ENCODE results near the gene ASIC3.
"Not testable (repeated sequence)": the region's sequence is repeated elsewhere in the genome, so short reads cannot be mapped to it uniquely, and the experiment has no call there.

Gene ASIC3

DNA sequence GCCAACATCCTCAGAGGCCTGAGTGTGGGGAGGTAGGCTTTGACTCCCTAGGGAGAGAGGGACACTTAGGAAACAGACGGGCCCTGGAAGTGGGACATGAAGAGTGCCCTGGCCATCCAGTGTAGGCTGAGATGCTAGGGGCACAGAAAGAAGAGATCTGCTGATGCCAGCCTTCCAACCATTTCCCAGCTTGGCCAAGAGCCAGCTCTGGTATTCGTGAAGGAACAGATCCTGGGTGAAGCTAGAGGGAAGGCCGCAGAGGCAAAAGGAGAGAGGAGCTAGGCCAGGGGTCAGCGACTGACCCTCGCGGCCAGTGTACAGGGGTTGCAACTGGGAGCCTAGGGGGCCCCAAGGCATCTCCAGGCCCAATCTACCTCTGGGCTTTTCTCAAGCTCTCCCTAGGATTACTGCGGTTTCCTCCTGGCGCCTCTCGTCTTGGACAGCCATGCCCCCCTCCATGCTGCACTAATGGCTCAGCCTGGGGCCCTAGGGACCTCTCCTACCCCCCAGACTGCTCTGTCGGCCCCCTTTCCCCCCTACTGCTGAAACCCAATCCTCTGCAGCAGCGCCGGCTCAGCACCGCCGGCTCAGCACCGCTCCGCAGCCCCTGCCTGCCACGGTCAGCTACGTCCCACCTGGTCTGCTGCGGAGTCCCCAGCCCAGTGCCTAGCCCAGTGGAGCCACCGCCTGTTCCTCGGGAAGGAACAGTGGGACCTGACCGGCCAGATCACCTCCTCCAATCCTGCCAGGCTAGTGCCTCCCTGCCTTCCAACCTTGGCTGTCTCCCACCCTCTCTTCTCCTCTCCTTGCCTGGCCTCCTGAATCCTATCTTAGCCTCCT is at the start of gene ASIC3:
ASIC3 (plus strand) TSS at position 556 of the 840 bp plus-strand sequence. CDS start 355 bp downstream, outside the sequence.
- no peak for DNase-seq (ENCODE audit: low read depth in 2 of 2)

DNA sequence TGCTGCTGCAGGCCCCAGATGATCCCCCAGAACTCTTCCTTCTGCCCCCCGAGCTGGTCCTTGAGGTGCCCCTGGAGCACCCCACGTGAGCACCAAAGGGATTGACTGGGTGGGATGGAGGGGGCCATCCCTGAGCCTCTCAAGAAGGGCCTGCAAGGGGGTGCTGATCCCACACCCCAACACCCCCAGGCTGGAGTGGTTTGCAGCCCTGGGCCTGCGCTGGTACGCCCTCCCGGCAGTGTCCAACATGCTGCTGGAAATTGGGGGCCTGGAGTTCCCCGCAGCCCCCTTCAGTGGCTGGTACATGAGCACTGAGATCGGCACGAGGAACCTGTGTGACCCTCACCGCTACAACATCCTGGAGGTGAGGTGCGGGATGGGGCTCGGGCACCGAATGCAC is 49.3 kb upstream of the ASIC3 start:
- DNase-seq (ENCODE audit: low read depth in 2 of 2), result no peak

DNA sequence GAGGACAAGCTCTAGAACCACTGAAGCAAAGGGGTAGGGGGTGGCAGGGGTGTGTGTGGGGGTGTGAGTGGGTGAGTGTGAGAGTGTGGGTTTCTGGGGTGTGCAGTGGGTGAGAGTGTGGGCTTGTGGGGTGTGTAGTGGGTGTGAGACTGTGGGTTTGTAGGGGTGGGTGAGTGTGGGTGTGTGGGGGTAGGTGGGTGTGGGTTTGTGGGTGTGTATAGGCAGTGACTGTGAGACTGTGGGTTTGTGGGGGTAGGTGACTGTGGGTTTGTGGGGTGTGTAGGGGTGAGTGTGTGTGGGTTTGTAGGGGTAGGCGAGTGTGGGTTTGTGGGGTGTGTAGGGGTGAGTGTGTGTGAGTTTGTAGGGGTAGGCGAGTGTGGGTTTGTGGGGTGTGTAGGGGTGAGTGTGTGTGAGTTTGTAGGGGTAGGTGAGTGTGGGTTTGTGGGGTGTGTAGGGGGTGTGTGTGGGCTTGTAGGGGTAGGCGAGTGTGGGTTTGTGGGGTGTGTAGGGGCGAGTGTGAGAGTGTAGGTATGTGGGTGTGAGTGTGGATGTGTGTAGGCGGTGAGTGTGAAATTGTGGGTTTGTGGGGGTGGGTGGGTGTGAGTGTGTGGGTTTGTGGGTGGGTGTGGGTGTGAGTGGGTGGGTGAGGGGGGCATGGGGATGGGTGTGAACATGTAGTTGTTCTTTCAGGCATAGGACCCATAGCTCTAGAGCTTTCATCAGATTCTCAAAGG is 48.7 kb upstream of the ASIC3 start:
- no peak for DNase-seq (ENCODE audit: low read depth in 2 of 2)

GRCh38 chr7:151000897-151001495 is 47.3 kb upstream of the ASIC3 start:
- no peak for DNase-seq (ENCODE audit: low read depth in 2 of 2)

DNA sequence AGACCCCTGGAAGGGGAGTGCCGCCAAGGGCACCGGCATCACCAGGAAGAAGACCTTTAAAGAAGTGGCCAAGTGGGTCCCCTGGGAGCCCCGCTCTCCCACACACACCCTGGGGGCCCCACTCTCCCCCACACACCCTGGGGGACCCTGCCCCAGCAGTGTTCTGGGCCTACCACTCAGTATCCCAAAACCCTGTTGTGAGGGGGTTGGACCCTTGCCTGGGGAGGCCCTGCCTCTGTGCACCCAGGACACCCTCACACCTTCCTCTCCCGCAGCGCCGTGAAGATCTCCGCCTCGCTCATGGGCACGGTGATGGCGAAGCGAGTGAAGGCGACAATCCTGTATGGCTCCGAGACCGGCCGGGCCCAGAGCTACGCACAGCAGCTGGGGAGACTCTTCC is 46.8 kb upstream of the ASIC3 start:
- no peak for DNase-seq (ENCODE audit: low read depth in 2 of 2)

DNA sequence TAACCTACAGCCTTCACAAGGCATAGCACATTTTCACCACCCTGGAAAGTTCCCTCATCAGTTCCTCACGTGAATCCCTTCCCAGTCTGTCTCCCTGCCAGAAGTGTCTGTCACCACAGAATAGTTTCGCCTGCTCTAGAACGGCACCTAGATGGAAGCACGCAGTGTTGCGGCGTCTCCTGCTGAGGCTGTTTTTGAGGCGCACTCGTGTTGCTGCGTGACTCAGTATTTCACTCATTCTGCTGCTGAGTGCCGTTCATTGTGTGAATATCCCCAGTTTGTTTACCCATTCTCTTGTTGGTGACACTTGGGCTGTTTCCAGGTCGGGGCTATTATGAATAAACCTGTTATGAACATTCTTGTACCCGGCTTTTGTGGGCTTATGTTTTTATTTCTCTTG is 44.8 kb upstream of the ASIC3 start:
- no peak for DNase-seq (ENCODE audit: low read depth in 2 of 2)

GRCh38 chr7:151005566-151005965 is 42.8 kb upstream of the ASIC3 start:
- no peak for DNase-seq (ENCODE audit: low read depth in 2 of 2)

GRCh38 chr7:151006590-151007300 is 41.6 kb upstream of the ASIC3 start:
- no peak for DNase-seq (ENCODE audit: low read depth in 2 of 2)

GRCh38 chr7:151007469-151007898 is 40.8 kb upstream of the ASIC3 start:
- DNase-seq (ENCODE audit: low read depth in 2 of 2), result no peak

DNA sequence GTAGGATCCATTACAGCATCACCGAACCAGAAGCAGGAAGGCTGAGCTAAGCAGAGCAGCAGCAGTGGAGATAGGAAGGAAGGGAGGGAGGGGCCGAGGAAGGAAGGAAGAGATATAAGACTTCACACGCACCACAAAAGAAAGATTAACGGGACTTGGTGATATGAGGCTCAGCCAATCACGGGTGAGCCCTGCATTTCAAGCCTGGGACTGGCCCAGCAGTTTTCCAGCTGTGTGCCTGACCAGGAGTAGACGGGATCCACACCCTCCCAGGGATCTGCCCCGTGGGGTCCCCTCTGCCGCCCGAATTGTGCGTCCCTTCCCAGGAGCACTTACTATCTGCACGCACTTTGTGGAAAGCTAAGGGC is 40.2 kb upstream of the ASIC3 start:
- DNase-seq (ENCODE audit: low read depth in 2 of 2), result no peak

- peak; percentile 81 to 82 for DNase-seq (ENCODE audit: low read depth in 2 of 2)
These were observed 39.6 kb upstream of the ASIC3 start for GRCh38 chr7:151008511-151009323.

DNA sequence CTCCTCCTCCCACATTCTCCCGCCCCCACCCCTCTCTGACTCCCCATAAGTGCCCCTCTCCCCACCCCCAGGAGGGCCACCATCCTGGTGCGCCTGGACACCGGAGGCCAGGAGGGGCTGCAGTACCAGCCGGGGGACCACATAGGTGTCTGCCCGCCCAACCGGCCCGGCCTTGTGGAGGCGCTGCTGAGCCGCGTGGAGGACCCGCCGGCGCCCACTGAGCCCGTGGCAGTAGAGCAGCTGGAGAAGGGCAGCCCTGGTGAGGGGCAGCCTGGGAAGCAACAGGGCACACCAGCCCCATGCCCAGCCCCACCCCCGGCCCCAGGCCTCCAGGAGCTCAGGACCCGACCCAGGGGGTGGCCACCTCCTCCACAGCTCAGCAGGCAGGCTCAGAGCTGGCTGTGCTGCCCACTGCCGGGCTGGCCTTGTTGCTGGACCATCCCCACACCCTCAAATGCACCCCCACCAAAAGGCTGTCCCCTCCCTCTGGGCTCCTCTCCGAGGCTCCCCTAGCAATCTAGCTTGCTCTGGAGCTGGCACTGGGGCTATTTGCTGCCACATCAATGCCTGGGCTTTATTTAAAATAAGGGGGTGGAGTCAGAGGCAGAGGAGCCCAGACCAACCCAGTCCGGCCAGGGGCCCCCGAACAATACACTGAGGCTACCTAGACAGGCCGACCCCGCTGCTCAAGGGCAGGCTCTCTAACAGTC is 38.8 kb upstream of the ASIC3 start:
- no peak for DNase-seq (ENCODE audit: low read depth in 2 of 2)

- DNase-seq (ENCODE audit: low read depth in 2 of 2), result no peak
These were observed 38.4 kb upstream of the ASIC3 start for GRCh38 chr7:151010037-151010306.

- DNase-seq (ENCODE audit: low read depth in 2 of 2), result no peak
These were observed 37.8 kb upstream of the ASIC3 start for GRCh38 chr7:151010307-151011096.

GRCh38 chr7:151011097-151011409 is 37.3 kb upstream of the ASIC3 start:
- DNase-seq (ENCODE audit: low read depth in 2 of 2), result no peak

DNA sequence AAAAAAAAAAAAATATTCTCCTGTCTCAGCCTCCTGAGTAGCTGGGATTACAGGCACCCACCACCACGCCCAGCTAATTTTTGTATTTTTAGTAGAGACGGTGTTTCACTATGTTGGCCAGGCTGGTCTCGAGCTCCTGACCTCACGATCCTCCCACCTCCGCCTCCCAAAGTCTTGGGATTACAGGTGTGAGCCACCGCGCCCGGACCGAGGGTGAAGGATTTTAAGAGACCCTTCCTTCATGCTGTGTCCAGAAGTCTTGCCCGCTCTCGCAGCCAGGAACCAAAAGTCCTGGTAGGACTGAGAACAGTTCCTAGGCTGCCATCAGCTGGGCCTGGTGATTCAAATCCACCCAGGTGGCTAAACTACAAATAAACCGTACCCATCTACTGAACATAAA is 36.7 kb upstream of the ASIC3 start:
- DNase-seq (ENCODE audit: low read depth in 2 of 2), result not testable (repeated sequence)

DNA sequence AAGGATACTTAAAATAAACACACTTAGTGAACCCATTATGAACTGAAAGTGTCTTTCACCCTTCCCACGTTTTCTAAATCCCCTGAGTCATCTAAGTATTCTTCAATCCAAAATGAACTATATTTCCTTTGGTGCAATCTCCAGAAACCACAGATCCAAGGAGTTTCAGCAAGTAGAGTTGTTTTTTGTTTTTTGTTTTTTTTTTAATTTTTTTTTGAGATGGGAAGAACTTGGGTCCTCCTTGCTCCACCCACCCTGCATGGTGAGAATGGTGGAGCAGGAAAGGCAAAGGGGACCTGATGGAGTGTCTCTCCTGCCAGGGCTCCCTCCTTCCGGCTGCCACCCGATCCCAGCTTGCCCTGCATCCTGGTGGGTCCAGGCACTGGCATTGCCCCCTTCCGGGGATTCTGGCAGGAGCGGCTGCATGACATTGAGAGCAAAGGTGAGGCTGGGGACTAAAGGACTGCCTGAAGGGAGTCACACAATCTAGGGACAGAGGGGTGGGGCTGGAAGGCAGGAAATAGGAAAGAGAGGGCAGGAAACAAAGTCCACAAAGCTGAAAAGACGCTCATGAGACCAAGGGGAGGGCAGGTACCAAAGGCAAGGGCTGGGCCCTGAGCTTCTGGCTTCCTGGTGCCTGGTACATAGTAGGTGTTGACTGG is 36.2 kb upstream of the ASIC3 start:
- DNase-seq (ENCODE audit: low read depth in 2 of 2), result no peak

DNA sequence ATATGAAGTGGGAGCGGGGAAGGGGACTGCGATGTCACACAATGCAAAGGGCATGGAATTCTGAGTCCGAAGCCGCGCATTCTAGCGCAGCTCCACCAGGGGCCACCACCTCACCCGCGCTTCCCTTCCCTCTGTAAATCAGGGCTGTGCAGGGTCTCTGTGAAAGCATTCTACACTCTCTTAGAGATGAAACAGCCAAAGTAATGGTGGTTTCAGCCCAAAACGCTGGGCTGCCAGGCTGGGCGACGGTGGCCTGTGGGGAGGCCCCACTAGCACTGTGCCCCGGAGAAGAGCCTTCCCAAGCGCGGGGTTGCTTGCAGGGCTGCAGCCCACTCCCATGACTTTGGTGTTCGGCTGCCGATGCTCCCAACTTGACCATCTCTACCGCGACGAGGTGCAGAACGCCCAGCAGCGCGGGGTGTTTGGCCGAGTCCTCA is 35.4 kb upstream of the ASIC3 start:
- DNase-seq (ENCODE audit: low read depth in 2 of 2), result no peak

DNA sequence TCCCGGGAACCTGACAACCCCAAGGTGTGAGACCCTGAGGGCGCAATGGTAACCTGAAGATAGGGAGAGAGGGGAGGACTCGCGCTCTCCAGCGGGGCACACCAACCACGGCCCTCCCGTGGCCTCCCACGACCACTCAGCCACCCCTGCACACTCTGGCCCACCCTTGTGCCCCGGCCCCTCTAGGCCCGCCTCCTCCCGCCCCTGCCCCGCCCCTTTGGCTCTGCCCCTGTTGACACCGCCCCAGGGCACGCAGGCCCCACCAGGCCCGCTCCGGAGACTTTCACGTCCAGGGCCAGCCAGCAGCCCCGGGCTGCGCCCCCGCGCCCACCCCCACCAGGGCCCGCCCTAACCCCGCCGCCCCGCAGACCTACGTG is 35.0 kb upstream of the ASIC3 start:
- DNase-seq (ENCODE audit: low read depth in 2 of 2), result no peak

All from activated CD4-positive, alpha-beta T cell treated with anti-CD3 and anti-CD28 coated beads for 24 hours (primary cell).